ENCODE measurements around the gene FHOD1.

FHOD1 gene

GRCh38 chr16:67183284-67183626 lies 64.0 kb downstream of the FHOD1 start:
- TF ChIP-seq CTCF (IDR thresholded peaks at IDR 0.05; ENCODE audit: low read depth, low read length) = no peak
- peak overlapping the region; percentile 78 for H3K4me3 ChIP-seq (ENCODE audit: low read depth, low read length)

- TF ChIP-seq CTCF (IDR thresholded peaks at IDR 0.05; ENCODE audit: low read depth, low read length) = no peak
- peak overlapping the region; percentile 78 for H3K4me3 ChIP-seq (ENCODE audit: low read depth, low read length)
Measured at GRCh38 chr16:67182288-67182687, 65.0 kb downstream of the FHOD1 start.

GRCh38 chr16:67181346-67181745 lies 65.9 kb downstream of the FHOD1 start:
- TF ChIP-seq CTCF (IDR thresholded peaks at IDR 0.05; ENCODE audit: low read depth, low read length) = no peak
- H3K4me3 ChIP-seq (ENCODE audit: low read depth, low read length) = peak overlapping the region; percentile 17; the same call in 1 of the 2 replicates

GRCh38 chr16:67180166-67180565 lies 67.1 kb downstream of the FHOD1 start:
- no peak for TF ChIP-seq CTCF (IDR thresholded peaks at IDR 0.05; ENCODE audit: low read depth, low read length)
- no peak overlapping the region for H3K4me3 ChIP-seq (ENCODE audit: low read depth, low read length)

- TF ChIP-seq CTCF (IDR thresholded peaks at IDR 0.05; ENCODE audit: low read depth, low read length) = no peak
- H3K4me3 ChIP-seq (ENCODE audit: low read depth, low read length) = no peak overlapping the region
Measured at GRCh38 chr16:67179421-67180080, 67.7 kb downstream of the FHOD1 start.
